ENCODE measurements around the gene OR2L8.

- TF ChIP-seq CTCF (conservative IDR thresholded peaks at IDR 0.05 in 1 of 2, IDR thresholded peaks at IDR 0.05 in 1 of 2; ENCODE audit: low read depth in 1 of 2, low read length in 2 of 2), result no peak
- TF ChIP-seq EZH2 (IDR thresholded peaks at IDR 0.05; ENCODE audit: low read length, missing control alignments), result no peak
Observed at GRCh38 chr1:247924868-247925267, 23.8 kb upstream of the OR2L8 start, which contains the start of gene OR2AJ1.

All from fibroblast of lung (primary cell).